Panc1 (cell line): ENCODE data around the gene PTCD2. TPM values are rescaled to one million over a fixed set of nuclear protein-coding genes. Genes with fewer than 3 reads are reported as not detected.

Experiments
- ATAC-seq: fragments of 200-7000 bp; cut with Tn5 transposase; 2 replicates; pipeline ENCODE4 v1.9.1; 2020; ENCODE audit warnings: mild to moderate bottlenecking, moderate library complexity
- BruUV-seq: library from RNA; stranded (reverse); fragments of 400-500 nt; replicated peaks from 2 replicates; lab custom pipeline; 2021; lab: Mats Ljungman, UMichigan
- CTCF ChIA-PET: fragments of 300-600 bp; sonication (Branson Sonifier 250); formaldehyde crosslinking; loops from one replicate; lab custom pipeline; 2022; ENCODE audit warnings: antibody characterized with exemption; lab: Charles Lee
- POLR2A ChIA-PET: fragments of 300-600 bp; sonication (Branson Sonifier 250); formaldehyde crosslinking; loops from one replicate; lab custom pipeline; 2022; ENCODE audit warnings: antibody characterized with exemption; lab: Charles Lee
- DNase-seq: peaks from one replicate; pipeline ENCODE4 v3.0.0-alpha.2; 2010; ENCODE audit warnings: low read depth, low spot score
- H3K27ac ChIP-seq: 2 replicates; pipeline ENCODE4 v1.5.1; 2011; ENCODE audit warnings: mild to moderate bottlenecking, low read length, inconsistent platforms
- H3K27me3 ChIP-seq: fragments of 200-500 bp; sonication (Bioruptor generic); 2 replicates; pipeline ENCODE4 v1.6.0; 2014; ENCODE audit warnings: low read length, inconsistent platforms; ENCODE audit not compliant: control insufficient read depth, insufficient read depth
- H3K36me3 ChIP-seq: fragments of 200-500 bp; sonication (Bioruptor generic); 2 replicates; pipeline ENCODE4 v1.5.1; 2014; ENCODE audit warnings: inconsistent platforms, mild to moderate bottlenecking, low read length, moderate library complexity; ENCODE audit not compliant: control insufficient read depth, insufficient read depth
- H3K4me1 ChIP-seq: 2 replicates; pipeline ENCODE4 v1.5.1; 2011; ENCODE audit warnings: inconsistent platforms, mild to moderate bottlenecking, low read length, moderate library complexity; ENCODE audit not compliant: control insufficient read depth, insufficient read depth
- H3K4me3 ChIP-seq, 2 experiments: 2 replicates each; pipeline ENCODE4 v1.5.1; 2011 to 2012; ENCODE audit warnings: low read depth in 2 of 2, low read length in 2 of 2, mild to moderate bottlenecking in 2 of 2, inconsistent platforms in 1 of 2, moderate library complexity in 1 of 2
- H3K9me3 ChIP-seq: fragments of 200-500 bp; sonication (Bioruptor generic); 2 replicates; pipeline ENCODE4 v1.5.1; 2014; ENCODE audit warnings: low read depth, mild to moderate bottlenecking, inconsistent platforms, low read length, moderate library complexity; ENCODE audit not compliant: control insufficient read depth, insufficient read depth
- POLR2AphosphoS5 ChIP-seq: IDR thresholded peaks from 2 replicates; pipeline ENCODE4 v1.6.1; 2012; ENCODE audit warnings: mild to moderate bottlenecking, low read depth, low read length, moderate library complexity
- REST ChIP-seq, 2 experiments: IDR thresholded peaks; 2 replicates each; pipeline ENCODE4 v1.6.1; 2011 to 2012; ENCODE audit warnings: low read depth in 2 of 2, control low read depth in 1 of 2, low read length in 1 of 2, mild to moderate bottlenecking in 1 of 2, moderate library complexity in 1 of 2; ENCODE audit not compliant: insufficient read depth in 1 of 2
- SIN3A ChIP-seq: IDR thresholded peaks from 2 replicates; pipeline ENCODE4 v1.6.1; 2012; ENCODE audit warnings: low read depth, mild to moderate bottlenecking, low read length, moderate library complexity, borderline replicate concordance; ENCODE audit not compliant: insufficient read depth
- TCF7L2 ChIP-seq: IDR thresholded peaks from 2 replicates; pipeline ENCODE4 v1.6.1; 2011; ENCODE audit warnings: mild to moderate bottlenecking, low read depth, low read length, inconsistent platforms
- in situ Hi-C: cut with HindIII; loops from 2 replicates; pipeline ENCODE4 v1.10.0; 2016; ENCODE audit warnings: low sequenced_read_pairs, low pct_unique_long_range_greater_than_20kb
- intact Hi-C: fragments of 100-400 bp; cut with micrococcal nuclease; formaldehyde crosslinking; loops from one replicate; pipeline ENCODE4 v1.10.0; 2022; ENCODE audit not compliant: unreplicated experiment
- total RNA-seq: library from RNA; stranded (reverse); gene quantifications from one replicate; pipeline ENCODE4 v1.2.1, GENCODE V29; 2021; ENCODE audit not compliant: unreplicated experiment
- TF ChIP-seq, protein P1 (sequence below): fragments of 450-650 bp; IDR thresholded peaks from 2 replicates; pipeline ENCODE4 v1.5.1; 2017; ENCODE audit warnings: mild to moderate bottlenecking

PTCD2 gene
- total RNA-seq, 1 experiment from 2014 or later, result 13.0 TPM

DNA sequence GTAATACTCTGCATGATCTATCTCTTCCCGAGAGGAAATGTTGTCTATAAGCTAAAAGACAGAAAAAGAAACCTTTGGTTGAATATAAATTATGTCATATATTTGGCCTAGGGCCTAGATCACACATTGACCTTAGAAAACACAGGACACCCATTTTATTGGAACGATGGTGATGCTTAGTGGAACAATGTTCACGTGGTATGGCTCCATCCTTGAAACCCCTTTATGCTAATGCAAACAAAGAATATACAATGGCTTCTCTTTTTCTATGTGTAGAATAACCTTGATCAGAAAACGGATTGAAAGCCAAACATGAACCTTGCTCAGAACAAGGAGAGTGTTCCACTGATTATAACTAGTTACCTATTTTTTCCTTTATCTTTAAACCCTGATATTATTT lies 24.6 kb upstream of the PTCD2 start:
- Histone ChIP-seq H3K4me1 (no peaks in the 10 kb centered on the region), H3K9me3 (no peaks in the 10 kb centered on the region), H3K4me3 (no peak overlapping the region), H3K27me3 (no peaks in the 10 kb centered on the region), H3K27ac (no peak overlapping the region), H3K36me3 (peaks cover 13% of the 10 kb centered on the region)
- no peak for DNase-seq
- POLR2A ChIA-PET, result no interaction called here
- no TSS peak for BruUV-seq
- TF ChIP-seq POLR2AphosphoS5 (no peak), TCF7L2 (no peak), SIN3A (no peak), REST (IDR thresholded peaks at IDR 0.05; ENCODE audit: insufficient read depth in 1 of 2, low read depth in 2 of 2, low read length in 1 of 2) (no peak)
- TF ChIP-seq, protein P1, sequence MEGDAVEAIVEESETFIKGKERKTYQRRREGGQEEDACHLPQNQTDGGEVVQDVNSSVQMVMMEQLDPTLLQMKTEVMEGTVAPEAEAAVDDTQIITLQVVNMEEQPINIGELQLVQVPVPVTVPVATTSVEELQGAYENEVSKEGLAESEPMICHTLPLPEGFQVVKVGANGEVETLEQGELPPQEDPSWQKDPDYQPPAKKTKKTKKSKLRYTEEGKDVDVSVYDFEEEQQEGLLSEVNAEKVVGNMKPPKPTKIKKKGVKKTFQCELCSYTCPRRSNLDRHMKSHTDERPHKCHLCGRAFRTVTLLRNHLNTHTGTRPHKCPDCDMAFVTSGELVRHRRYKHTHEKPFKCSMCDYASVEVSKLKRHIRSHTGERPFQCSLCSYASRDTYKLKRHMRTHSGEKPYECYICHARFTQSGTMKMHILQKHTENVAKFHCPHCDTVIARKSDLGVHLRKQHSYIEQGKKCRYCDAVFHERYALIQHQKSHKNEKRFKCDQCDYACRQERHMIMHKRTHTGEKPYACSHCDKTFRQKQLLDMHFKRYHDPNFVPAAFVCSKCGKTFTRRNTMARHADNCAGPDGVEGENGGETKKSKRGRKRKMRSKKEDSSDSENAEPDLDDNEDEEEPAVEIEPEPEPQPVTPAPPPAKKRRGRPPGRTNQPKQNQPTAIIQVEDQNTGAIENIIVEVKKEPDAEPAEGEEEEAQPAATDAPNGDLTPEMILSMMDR, result no peak
- CTCF ChIA-PET, result no interaction called here
- in situ Hi-C loops (no loop called here), intact Hi-C loops (no loop called here)
- ATAC-seq, result no peak

- POLR2A ChIA-PET, result no interaction called here
- in situ Hi-C loops, result no loop called here
These were observed 23.9 kb upstream of the PTCD2 start for GRCh38 chr5:72296256-72296655.

More at GRCh38 chr5:72296256-72296655, 23.9 kb upstream of the PTCD2 start:
- intact Hi-C loops, result no loop called here
- H3K9me3 ChIP-seq, result no peaks in the 10 kb centered on the region
- no TSS peak for BruUV-seq
- ATAC-seq (no peak), DNase-seq (no peak)
- CTCF ChIA-PET, result no interaction called here
- no peaks in the 10 kb centered on the region for H3K4me1 ChIP-seq
- peaks cover 13% of the 10 kb centered on the region for H3K36me3 ChIP-seq
- no peaks in the 10 kb centered on the region for H3K27me3 ChIP-seq
- H3K4me3 ChIP-seq, result no peak overlapping the region
- H3K27ac ChIP-seq, result no peak overlapping the region
- TF ChIP-seq TCF7L2, result no peak
- TF ChIP-seq POLR2AphosphoS5, result no peak
- TF ChIP-seq, protein P1, result no peak
- TF ChIP-seq SIN3A, result no peak
- no peak for TF ChIP-seq REST (IDR thresholded peaks at IDR 0.05; ENCODE audit: insufficient read depth in 1 of 2, low read depth in 2 of 2, low read length in 1 of 2)
